GM10266 (cell line): ENCODE data around the gene GPBP1L1.

ENCODE experiments used
- DNase-seq: peaks from one replicate; pipeline ENCODE4 v3.0.0; 2012; ENCODE audit errors: extremely low spot score
- TF ChIP-seq, protein P1 (sequence below): IDR thresholded peaks from 2 replicates; pipeline ENCODE4 v1.5.1; 2012; ENCODE audit warnings: mild to moderate bottlenecking, low read depth; ENCODE audit not compliant: control insufficient read depth, insufficient read depth; ENCODE audit errors: missing control alignments

GPBP1L1 gene

GRCh38 chr1:45584351-45585109, 101.8 kb downstream of the GPBP1L1 start:
- DNase-seq, result peak; percentile 89
- TF ChIP-seq, protein P1, sequence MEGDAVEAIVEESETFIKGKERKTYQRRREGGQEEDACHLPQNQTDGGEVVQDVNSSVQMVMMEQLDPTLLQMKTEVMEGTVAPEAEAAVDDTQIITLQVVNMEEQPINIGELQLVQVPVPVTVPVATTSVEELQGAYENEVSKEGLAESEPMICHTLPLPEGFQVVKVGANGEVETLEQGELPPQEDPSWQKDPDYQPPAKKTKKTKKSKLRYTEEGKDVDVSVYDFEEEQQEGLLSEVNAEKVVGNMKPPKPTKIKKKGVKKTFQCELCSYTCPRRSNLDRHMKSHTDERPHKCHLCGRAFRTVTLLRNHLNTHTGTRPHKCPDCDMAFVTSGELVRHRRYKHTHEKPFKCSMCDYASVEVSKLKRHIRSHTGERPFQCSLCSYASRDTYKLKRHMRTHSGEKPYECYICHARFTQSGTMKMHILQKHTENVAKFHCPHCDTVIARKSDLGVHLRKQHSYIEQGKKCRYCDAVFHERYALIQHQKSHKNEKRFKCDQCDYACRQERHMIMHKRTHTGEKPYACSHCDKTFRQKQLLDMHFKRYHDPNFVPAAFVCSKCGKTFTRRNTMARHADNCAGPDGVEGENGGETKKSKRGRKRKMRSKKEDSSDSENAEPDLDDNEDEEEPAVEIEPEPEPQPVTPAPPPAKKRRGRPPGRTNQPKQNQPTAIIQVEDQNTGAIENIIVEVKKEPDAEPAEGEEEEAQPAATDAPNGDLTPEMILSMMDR, result peak; percentile 15

GRCh38 chr1:45583666-45584350, 102.5 kb downstream of the GPBP1L1 start, which contains the start of gene NASP:
Gene NASP, plus strand, starts transcription at chr1:45584041. Its CDS starts 106 bp downstream, at chr1:45584147.
- TF ChIP-seq, protein P1, result no peak
- DNase-seq, result peak; percentile 89

DNA sequence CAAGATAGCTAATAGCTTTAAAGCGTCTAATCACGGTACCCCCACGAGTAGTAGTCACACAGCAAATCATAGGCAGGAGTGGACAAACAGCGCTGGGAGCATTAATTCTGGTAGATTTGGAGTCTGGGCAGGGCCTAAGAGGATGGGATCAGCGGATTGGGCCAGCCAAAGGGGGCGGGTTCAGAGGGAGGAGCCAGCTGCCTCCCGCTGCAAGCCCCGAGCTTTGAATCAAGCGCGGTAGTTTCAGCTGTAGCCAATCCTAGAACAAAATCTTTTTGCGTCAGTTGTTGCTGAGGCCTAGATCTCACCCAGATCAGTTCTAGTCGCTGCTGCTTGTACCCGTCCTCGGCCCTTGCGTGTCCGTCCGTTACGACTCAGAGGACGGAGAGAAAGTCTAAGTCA, 103.1 kb downstream of the GPBP1L1 start:
- peak; percentile 95 for DNase-seq
- TF ChIP-seq, protein P1, result no peak
